Measurements from ENCODE around the gene MINDY4B.

Gene MINDY4B

DNA sequence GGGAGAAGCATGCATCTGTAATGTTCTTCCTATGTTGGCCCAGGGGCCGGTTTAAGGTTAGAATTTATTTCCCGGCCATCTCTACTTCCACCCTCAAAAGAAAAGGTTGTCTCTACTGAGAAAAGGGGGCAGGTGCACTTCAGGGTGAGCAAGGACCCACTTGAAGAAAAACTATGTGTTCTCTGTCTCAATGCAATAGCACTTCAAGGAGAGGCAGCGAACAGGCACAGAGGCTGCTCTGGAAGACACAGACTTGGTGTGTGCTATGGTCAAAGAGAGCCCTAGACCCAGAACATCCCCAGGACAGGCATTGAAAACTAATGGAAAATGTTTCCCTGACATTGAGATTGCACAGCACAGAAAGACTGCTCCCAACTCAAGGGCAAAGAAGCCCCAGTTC, 7.6 kb downstream of the MINDY4B start:
- no peaks in the 10 kb centered on the region for H3K27me3 ChIP-seq (ENCODE audit: insufficient read depth, low read length)
- H3K79me2 ChIP-seq (ENCODE audit: insufficient read depth, low read length): no peaks in the 10 kb centered on the region
- H3K27ac ChIP-seq (ENCODE audit: low read depth, low read length, poor library complexity, severe bottlenecking): no peak overlapping the region
- no peak overlapping the region for H3K4me3 ChIP-seq (ENCODE audit: low read depth, low read length, poor library complexity, severe bottlenecking)
- no peaks in the 10 kb centered on the region for H3K36me3 ChIP-seq (ENCODE audit: insufficient read depth, low read length)
- no peak overlapping the region for H3K4me2 ChIP-seq (ENCODE audit: low read length)
- H3K9me3 ChIP-seq (ENCODE audit: low read length): no peaks in the 10 kb centered on the region
- H4K20me1 ChIP-seq (ENCODE audit: insufficient read depth, low read length): no peaks in the 10 kb centered on the region
- H3F3A ChIP-seq (ENCODE audit: insufficient read depth, low read length): no peaks in the 10 kb centered on the region
- H3K9ac ChIP-seq (ENCODE audit: low read length): no peak overlapping the region
- no peak overlapping the region for H2AFZ ChIP-seq (ENCODE audit: low read length)
- H3K4me1 ChIP-seq (ENCODE audit: insufficient read depth, low read length, severe bottlenecking): no peaks in the 10 kb centered on the region
- no peaks in the 10 kb centered on the region for H3K9me2 ChIP-seq (ENCODE audit: low read depth, low read length)
- TF ChIP-seq EZH2 (IDR thresholded peaks at IDR 0.05; ENCODE audit: borderline replicate concordance, low read length): no peak

DNA sequence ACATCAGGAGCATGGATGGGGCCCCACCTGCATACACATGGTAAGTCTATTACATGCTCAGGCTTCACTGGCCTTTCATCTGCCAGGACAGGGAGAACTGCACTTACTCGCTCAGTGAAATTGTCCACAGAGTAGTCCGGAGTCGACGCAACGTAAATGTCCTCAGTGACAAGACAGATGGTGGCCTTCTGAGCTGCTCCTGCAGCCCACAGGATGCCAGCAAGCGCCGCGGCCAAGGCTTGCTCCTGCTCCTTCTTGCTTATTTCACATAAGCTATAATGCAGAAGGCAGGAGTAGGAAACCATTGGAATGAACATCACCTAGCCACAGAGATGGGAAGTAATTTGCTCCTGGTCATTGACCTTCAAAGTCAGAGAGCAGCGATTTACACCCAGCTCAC, 14.4 kb downstream of the MINDY4B start:
- Histone ChIP-seq H3K27ac (ENCODE audit: low read depth, low read length, poor library complexity, severe bottlenecking) (no peak overlapping the region), H3K4me2 (ENCODE audit: low read length) (no peak overlapping the region), H3K79me2 (ENCODE audit: insufficient read depth, low read length) (no peaks in the 10 kb centered on the region), H4K20me1 (ENCODE audit: insufficient read depth, low read length) (no peaks in the 10 kb centered on the region), H3K9me3 (ENCODE audit: low read length) (no peaks in the 10 kb centered on the region), H3K4me1 (ENCODE audit: insufficient read depth, low read length, severe bottlenecking) (no peaks in the 10 kb centered on the region), H3K27me3 (ENCODE audit: insufficient read depth, low read length) (no peaks in the 10 kb centered on the region), H3K9me2 (ENCODE audit: low read depth, low read length) (no peaks in the 10 kb centered on the region), H3F3A (ENCODE audit: insufficient read depth, low read length) (no peaks in the 10 kb centered on the region), H3K36me3 (ENCODE audit: insufficient read depth, low read length) (no peaks in the 10 kb centered on the region), H2AFZ (ENCODE audit: low read length) (no peak overlapping the region), H3K9ac (ENCODE audit: low read length) (no peak overlapping the region), H3K4me3 (ENCODE audit: low read depth, low read length, poor library complexity, severe bottlenecking) (no peak overlapping the region)
- TF ChIP-seq EZH2 (IDR thresholded peaks at IDR 0.05; ENCODE audit: borderline replicate concordance, low read length) (no peak), CTCF (IDR thresholded peaks at IDR 0.05; ENCODE audit: low read length) (no peak)

GRCh38 chr3:150890295-150890694, 14.9 kb downstream of the MINDY4B start:
- no peak overlapping the region for H2AFZ ChIP-seq (ENCODE audit: low read length)
- no peak overlapping the region for H3K4me3 ChIP-seq (ENCODE audit: low read depth, low read length, poor library complexity, severe bottlenecking)
- no peaks in the 10 kb centered on the region for H3F3A ChIP-seq (ENCODE audit: insufficient read depth, low read length)
- H3K9me3 ChIP-seq (ENCODE audit: low read length): no peaks in the 10 kb centered on the region
- H3K27ac ChIP-seq (ENCODE audit: low read depth, low read length, poor library complexity, severe bottlenecking): no peak overlapping the region
- H4K20me1 ChIP-seq (ENCODE audit: insufficient read depth, low read length): no peaks in the 10 kb centered on the region
- no peak overlapping the region for H3K9ac ChIP-seq (ENCODE audit: low read length)
- no peaks in the 10 kb centered on the region for H3K27me3 ChIP-seq (ENCODE audit: insufficient read depth, low read length)
- H3K79me2 ChIP-seq (ENCODE audit: insufficient read depth, low read length): no peaks in the 10 kb centered on the region
- TF ChIP-seq CTCF (IDR thresholded peaks at IDR 0.05; ENCODE audit: low read length) (no peak), EZH2 (IDR thresholded peaks at IDR 0.05; ENCODE audit: borderline replicate concordance, low read length) (no peak)
- no peaks in the 10 kb centered on the region for H3K4me1 ChIP-seq (ENCODE audit: insufficient read depth, low read length, severe bottlenecking)
- no peaks in the 10 kb centered on the region for H3K9me2 ChIP-seq (ENCODE audit: low read depth, low read length)
- H3K4me2 ChIP-seq (ENCODE audit: low read length): no peak overlapping the region
- no peaks in the 10 kb centered on the region for H3K36me3 ChIP-seq (ENCODE audit: insufficient read depth, low read length)

DNA sequence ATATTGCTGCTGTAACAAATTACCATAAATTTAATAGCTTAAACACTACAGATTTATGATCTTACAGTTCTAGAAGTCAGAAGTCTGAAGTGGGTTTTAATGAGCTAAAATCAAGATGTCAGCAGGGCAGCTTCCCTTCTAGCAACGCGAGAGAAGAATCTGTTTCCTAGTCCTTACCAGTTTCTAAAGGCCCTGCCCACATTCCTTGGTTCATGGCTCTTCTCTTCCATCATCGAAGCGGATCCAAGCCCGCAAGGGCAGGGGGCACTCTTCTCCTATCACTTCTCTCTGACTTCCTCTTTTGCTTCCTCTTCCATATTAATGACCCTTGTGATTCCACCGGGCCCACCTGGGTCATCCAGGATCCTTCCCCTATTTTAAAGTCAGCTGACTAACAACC, 16.1 kb downstream of the MINDY4B start:
- Histone ChIP-seq H3K9me2 (ENCODE audit: low read depth, low read length) (no peaks in the 10 kb centered on the region), H3K9ac (ENCODE audit: low read length) (no peak overlapping the region), H3K4me1 (ENCODE audit: insufficient read depth, low read length, severe bottlenecking) (no peaks in the 10 kb centered on the region), H3K27ac (ENCODE audit: low read depth, low read length, poor library complexity, severe bottlenecking) (no peak overlapping the region), H4K20me1 (ENCODE audit: insufficient read depth, low read length) (no peaks in the 10 kb centered on the region), H3K4me3 (ENCODE audit: low read depth, low read length, poor library complexity, severe bottlenecking) (no peak overlapping the region), H3K79me2 (ENCODE audit: insufficient read depth, low read length) (no peaks in the 10 kb centered on the region), H3K4me2 (ENCODE audit: low read length) (no peak overlapping the region), H2AFZ (ENCODE audit: low read length) (no peak overlapping the region), H3K36me3 (ENCODE audit: insufficient read depth, low read length) (no peaks in the 10 kb centered on the region), H3K9me3 (ENCODE audit: low read length) (no peaks in the 10 kb centered on the region), H3F3A (ENCODE audit: insufficient read depth, low read length) (no peaks in the 10 kb centered on the region), H3K27me3 (ENCODE audit: insufficient read depth, low read length) (no peaks in the 10 kb centered on the region)
- no peak for TF ChIP-seq CTCF (IDR thresholded peaks at IDR 0.05; ENCODE audit: low read length)
- TF ChIP-seq EZH2 (IDR thresholded peaks at IDR 0.05; ENCODE audit: borderline replicate concordance, low read length): no peak
